B cell (primary cell): Measurements from ENCODE around the gene ENPP7.

Experiments used
- CTCF ChIP-seq: fragments of 200-600 bp; IDR thresholded peaks from one replicate; pipeline ENCODE4 v1.8.0; 2022; ENCODE audit warnings: antibody characterized with exemption, mild to moderate bottlenecking
- EZH2 ChIP-seq: IDR thresholded peaks from 2 replicates; pipeline ENCODE4 v1.6.1; 2012; ENCODE audit warnings: borderline replicate concordance, low read depth, mild to moderate bottlenecking, moderate library complexity, low read length; ENCODE audit not compliant: insufficient read depth, poor library complexity, severe bottlenecking

DNA sequence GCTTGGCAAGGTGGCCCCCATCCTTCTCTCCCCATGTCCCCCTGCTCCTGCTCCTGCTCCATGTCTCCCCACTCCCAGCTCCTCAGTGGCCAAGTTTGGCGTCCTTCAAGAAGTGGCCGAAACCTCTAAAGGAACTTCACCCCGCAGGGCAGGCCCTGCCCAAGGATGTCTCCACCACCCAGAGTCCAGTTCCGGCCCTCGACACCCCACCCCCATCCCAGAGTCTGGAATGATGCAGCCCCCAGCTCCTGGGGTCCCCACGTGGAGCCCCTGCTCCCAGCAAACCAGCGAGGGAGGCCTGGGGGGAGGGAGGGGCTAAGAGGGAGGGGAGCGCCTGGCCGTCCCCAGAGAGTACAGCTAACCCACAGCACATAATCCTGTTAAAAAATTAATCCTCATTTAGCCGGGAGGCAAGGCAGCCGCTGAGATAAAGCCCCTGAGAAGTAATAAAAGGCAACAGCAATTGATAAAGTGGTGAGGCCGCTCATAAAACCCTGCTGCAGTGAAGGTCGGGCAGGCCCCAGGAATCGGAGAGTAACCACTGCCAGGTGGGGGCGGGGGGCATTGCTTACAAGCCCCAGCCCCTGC lies 9.9 kb upstream of the ENPP7 start:
- TF ChIP-seq CTCF, result no peak
- no peak for TF ChIP-seq EZH2
